ENCODE measurements around the gene CH25H. TPM values are rescaled to one million over a fixed set of nuclear protein-coding genes. Genes with fewer than 3 reads are reported as not detected.

Gene CH25H
- total RNA-seq, 1 donor from 2014 or later = 0.70 TPM

DNA sequence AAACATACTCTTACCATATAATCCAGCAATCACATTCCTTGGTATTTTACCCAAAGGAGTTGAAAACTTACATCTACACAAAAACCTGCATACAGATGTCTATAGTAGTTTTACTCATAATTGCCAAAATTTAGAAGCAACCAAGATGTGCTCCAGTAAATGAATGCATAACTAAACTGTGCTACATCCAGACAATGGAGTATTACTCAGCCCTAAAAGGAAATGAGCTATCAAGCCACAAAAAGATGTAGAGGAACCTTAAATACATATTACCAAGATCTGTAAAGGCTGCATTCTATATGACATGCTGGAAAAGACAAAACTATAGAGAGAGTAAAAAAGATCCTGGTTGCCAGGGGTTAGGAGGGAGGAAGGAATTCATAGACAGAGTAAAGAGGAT, 21.8 kb upstream of the CH25H start:
- H3K36me3 Mint-ChIP-seq = peaks cover 29% of the 10 kb centered on the region
- no peaks in the 10 kb centered on the region for H3K9me3 Mint-ChIP-seq
- H3K27me3 Mint-ChIP-seq = no peaks in the 10 kb centered on the region
- no peak overlapping the region for H3K27ac Mint-ChIP-seq
- no peak for TF ChIP-seq CTCF (conservative IDR thresholded peaks at IDR 0.05)
- H3K4me1 Mint-ChIP-seq (ENCODE audit: unreplicated experiment) = peaks cover 15% of the 10 kb centered on the region
- no peak overlapping the region for H3K4me3 Mint-ChIP-seq
- no peak for DNase-seq (ENCODE audit: extremely low spot score, unreplicated experiment)

GRCh38 chr10:89228146-89228545, 21.0 kb upstream of the CH25H start:
- peaks cover 15% of the 10 kb centered on the region for H3K4me1 Mint-ChIP-seq (ENCODE audit: unreplicated experiment)
- H3K27ac Mint-ChIP-seq = no peak overlapping the region
- TF ChIP-seq CTCF (conservative IDR thresholded peaks at IDR 0.05) = no peak
- H3K27me3 Mint-ChIP-seq = no peaks in the 10 kb centered on the region
- H3K4me3 Mint-ChIP-seq = no peak overlapping the region
- H3K9me3 Mint-ChIP-seq = no peaks in the 10 kb centered on the region
- peaks cover 27% of the 10 kb centered on the region for H3K36me3 Mint-ChIP-seq
- DNase-seq (ENCODE audit: extremely low spot score, unreplicated experiment) = no peak

DNA sequence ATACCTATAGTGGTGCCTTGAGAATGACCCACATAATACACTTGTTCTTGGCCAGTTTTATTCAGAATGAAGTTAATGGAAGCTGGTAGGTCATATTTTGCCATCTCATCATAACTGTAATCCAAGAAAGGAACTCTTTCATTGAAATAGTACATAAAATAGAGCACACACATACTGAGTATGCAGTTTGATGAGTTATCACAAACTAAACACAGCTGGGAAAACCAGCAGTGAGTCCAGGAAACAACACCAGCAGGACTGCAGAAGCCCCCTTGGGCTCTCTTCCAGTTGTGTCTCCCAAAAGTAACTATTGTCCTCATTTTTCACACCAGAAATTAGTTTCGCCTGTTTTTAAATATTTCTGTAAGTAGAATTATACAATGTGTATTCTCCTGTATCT, 19.8 kb upstream of the CH25H start:
- no peak for DNase-seq (ENCODE audit: extremely low spot score, unreplicated experiment)
- Mint-ChIP-seq H3K27me3 (no peaks in the 10 kb centered on the region), H3K36me3 (peaks cover 24% of the 10 kb centered on the region), H3K4me3 (no peak overlapping the region), H3K9me3 (no peaks in the 10 kb centered on the region), H3K4me1 (ENCODE audit: unreplicated experiment) (peaks cover 18% of the 10 kb centered on the region), H3K27ac (no peak overlapping the region)
- no peak for TF ChIP-seq CTCF (conservative IDR thresholded peaks at IDR 0.05)

GRCh38 chr10:89224739-89225443, 17.8 kb upstream of the CH25H start:
- Mint-ChIP-seq H3K9me3 (no peaks in the 10 kb centered on the region), H3K27ac (no peak overlapping the region), H3K4me1 (ENCODE audit: unreplicated experiment) (peaks cover 19% of the 10 kb centered on the region), H3K36me3 (peaks cover 21% of the 10 kb centered on the region), H3K4me3 (no peak overlapping the region), H3K27me3 (no peaks in the 10 kb centered on the region)
- peak; percentile 48 for TF ChIP-seq CTCF (conservative IDR thresholded peaks at IDR 0.05)
- DNase-seq (ENCODE audit: extremely low spot score, unreplicated experiment) = no peak

GRCh38 chr10:89221919-89222318, 14.8 kb upstream of the CH25H start:
- H3K36me3 Mint-ChIP-seq = peaks cover 8% of the 10 kb centered on the region
- H3K4me1 Mint-ChIP-seq (ENCODE audit: unreplicated experiment) = peaks cover 28% of the 10 kb centered on the region
- H3K27me3 Mint-ChIP-seq = no peaks in the 10 kb centered on the region

More at GRCh38 chr10:89221919-89222318, 14.8 kb upstream of the CH25H start:
- H3K4me3 Mint-ChIP-seq = no peak overlapping the region
- H3K9me3 Mint-ChIP-seq = no peaks in the 10 kb centered on the region
- H3K27ac Mint-ChIP-seq = no peak overlapping the region
- no peak for TF ChIP-seq CTCF (conservative IDR thresholded peaks at IDR 0.05)
- no peak for DNase-seq (ENCODE audit: extremely low spot score, unreplicated experiment)
